H1 (cell line): ENCODE results near the gene RPUSD1. TPM values are rescaled to one million over a fixed set of nuclear protein-coding genes. Genes with fewer than 3 reads are reported as not detected.

Source experiments
- BCL11A ChIP-seq, 2 experiments: IDR thresholded peaks; one replicate each; pipeline ENCODE4 v1.6.1; 2011; ENCODE audit warnings: low read depth in 2 of 2, low read length in 2 of 2, mild to moderate bottlenecking in 2 of 2
- BRCA1 ChIP-seq: IDR thresholded peaks from 2 replicates; pipeline ENCODE4 v1.6.1; 2012; ENCODE audit warnings: low read depth, low read length, improper control_type of control experiment
- CHD1 ChIP-seq: IDR thresholded peaks from 2 replicates; pipeline ENCODE4 v1.6.1; 2012; ENCODE audit warnings: low read depth, low read length, improper control_type of control experiment
- CTBP2 ChIP-seq: IDR thresholded peaks from 2 replicates; pipeline ENCODE4 v1.7.0; 2011; ENCODE audit warnings: borderline replicate concordance, mild to moderate bottlenecking, moderate library complexity, mixed read lengths, low read length; ENCODE audit not compliant: insufficient read depth, insufficient read length
- PHF8 ChIP-seq: fragments of 200-600 bp; sonication (generic); conservative IDR thresholded peaks from 2 replicates; pipeline ENCODE4 v1.7.1; 2012; ENCODE audit warnings: low read depth, mild to moderate bottlenecking, inconsistent platforms, low read length, moderate library complexity
- POLR2A ChIP-seq, 2 experiments: IDR thresholded peaks; 1 replicate in 1 of 2; 2 replicates in 1 of 2; pipeline ENCODE4 v1.6.1; 2011; ENCODE audit warnings: low read depth in 2 of 2, low read length in 2 of 2, mild to moderate bottlenecking in 2 of 2; ENCODE audit errors: control extremely low read depth in 1 of 2
- RXRA ChIP-seq: IDR thresholded peaks from 2 replicates; pipeline ENCODE4 v1.6.1; 2011; ENCODE audit warnings: low read depth, mild to moderate bottlenecking, low read length, moderate library complexity; ENCODE audit not compliant: insufficient read depth
- SUZ12 ChIP-seq: fragments of 200-600 bp; sonication (generic); IDR thresholded peaks from 2 replicates; pipeline ENCODE4 v1.6.1; 2012; ENCODE audit warnings: mild to moderate bottlenecking, inconsistent platforms, low read length, moderate library complexity, mixed read lengths
- polyA plus RNA-seq, 7 experiments: library from polyadenylated mRNA; depleted of rRNA in 3 of 7; stranded (reverse) in 5 of 7; unstranded in 2 of 7; fragments of >200 nt in 5 of 7; fragments of 200-250 nt in 2 of 7; gene quantifications; 1 replicate in 5 of 7; 2 replicates in 1 of 7; 4 replicates in 1 of 7; pipeline versions ENCODE4 v1.2.1 to v1.2.3, GENCODE V29; 2011 to 2013; ENCODE audit warnings: missing spikeins in 2 of 7, mixed read lengths in 2 of 7
- total RNA-seq: library from RNA; stranded (reverse); fragmentation: NEBNext Ultra II Directional; extraction: Animal tissue kit (Norgen Biotek cat#: 25700); gene quantifications from 2 replicates; pipeline ENCODE4 v1.2.1, GENCODE V29; 2021
- TF ChIP-seq, protein P1 (sequence below): fragments of 300-600 bp; sonication (generic); IDR thresholded peaks from 2 replicates; pipeline ENCODE4 v1.7.1; 2012; ENCODE audit warnings: low read length, moderate library complexity, mild to moderate bottlenecking, inconsistent platforms; ENCODE audit not compliant: insufficient replicate concordance
- TF ChIP-seq, protein P2 (sequence below): IDR thresholded peaks from 2 replicates; pipeline ENCODE4 v1.6.1; 2012; ENCODE audit warnings: inconsistent platforms

Gene RPUSD1
- total and polyA plus RNA-seq, 2 of the 8 experiments (the other 6 are each of a cell fraction or from before 2014, with no cell fraction given) = 32.2 to 61.8 TPM

DNA sequence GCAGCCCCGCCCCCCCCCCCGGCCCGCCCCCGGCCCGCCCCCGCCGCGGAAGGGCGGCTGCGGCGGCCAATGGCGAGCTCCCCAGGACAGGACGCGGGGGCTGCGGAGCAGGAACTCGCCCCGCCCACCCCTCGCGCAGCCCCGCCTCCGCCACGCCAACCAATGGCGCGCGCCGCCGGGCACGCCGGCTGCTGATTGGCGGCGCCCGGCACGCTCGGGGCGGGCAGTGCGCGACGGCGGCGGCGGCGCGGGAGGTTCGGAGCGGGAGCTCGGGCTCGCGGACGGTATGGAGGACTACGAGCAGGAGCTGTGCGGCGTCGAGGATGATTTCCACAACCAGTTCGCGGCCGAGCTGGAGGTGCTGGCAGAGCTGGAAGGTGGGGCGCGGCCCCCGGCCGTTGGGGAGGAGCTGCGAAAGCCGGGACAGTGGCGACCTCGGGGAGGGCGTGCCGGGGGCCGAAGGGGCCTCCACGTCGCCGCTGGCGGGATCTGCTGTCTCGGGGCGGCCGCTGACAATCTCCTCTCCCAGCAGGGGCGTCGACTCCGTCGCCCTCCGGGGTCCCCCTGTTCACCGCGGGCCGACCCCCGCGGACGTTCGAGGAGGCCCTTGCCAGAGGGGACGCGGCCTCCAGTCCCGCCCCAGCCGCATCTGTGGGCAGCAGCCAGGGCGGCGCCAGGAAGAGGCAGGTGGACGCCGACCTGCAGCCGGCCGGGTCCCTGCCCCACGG lies 382 bp upstream of the RPUSD1 start, which contains the start of gene CHTF18 (continued):
- TF ChIP-seq, protein P1, sequence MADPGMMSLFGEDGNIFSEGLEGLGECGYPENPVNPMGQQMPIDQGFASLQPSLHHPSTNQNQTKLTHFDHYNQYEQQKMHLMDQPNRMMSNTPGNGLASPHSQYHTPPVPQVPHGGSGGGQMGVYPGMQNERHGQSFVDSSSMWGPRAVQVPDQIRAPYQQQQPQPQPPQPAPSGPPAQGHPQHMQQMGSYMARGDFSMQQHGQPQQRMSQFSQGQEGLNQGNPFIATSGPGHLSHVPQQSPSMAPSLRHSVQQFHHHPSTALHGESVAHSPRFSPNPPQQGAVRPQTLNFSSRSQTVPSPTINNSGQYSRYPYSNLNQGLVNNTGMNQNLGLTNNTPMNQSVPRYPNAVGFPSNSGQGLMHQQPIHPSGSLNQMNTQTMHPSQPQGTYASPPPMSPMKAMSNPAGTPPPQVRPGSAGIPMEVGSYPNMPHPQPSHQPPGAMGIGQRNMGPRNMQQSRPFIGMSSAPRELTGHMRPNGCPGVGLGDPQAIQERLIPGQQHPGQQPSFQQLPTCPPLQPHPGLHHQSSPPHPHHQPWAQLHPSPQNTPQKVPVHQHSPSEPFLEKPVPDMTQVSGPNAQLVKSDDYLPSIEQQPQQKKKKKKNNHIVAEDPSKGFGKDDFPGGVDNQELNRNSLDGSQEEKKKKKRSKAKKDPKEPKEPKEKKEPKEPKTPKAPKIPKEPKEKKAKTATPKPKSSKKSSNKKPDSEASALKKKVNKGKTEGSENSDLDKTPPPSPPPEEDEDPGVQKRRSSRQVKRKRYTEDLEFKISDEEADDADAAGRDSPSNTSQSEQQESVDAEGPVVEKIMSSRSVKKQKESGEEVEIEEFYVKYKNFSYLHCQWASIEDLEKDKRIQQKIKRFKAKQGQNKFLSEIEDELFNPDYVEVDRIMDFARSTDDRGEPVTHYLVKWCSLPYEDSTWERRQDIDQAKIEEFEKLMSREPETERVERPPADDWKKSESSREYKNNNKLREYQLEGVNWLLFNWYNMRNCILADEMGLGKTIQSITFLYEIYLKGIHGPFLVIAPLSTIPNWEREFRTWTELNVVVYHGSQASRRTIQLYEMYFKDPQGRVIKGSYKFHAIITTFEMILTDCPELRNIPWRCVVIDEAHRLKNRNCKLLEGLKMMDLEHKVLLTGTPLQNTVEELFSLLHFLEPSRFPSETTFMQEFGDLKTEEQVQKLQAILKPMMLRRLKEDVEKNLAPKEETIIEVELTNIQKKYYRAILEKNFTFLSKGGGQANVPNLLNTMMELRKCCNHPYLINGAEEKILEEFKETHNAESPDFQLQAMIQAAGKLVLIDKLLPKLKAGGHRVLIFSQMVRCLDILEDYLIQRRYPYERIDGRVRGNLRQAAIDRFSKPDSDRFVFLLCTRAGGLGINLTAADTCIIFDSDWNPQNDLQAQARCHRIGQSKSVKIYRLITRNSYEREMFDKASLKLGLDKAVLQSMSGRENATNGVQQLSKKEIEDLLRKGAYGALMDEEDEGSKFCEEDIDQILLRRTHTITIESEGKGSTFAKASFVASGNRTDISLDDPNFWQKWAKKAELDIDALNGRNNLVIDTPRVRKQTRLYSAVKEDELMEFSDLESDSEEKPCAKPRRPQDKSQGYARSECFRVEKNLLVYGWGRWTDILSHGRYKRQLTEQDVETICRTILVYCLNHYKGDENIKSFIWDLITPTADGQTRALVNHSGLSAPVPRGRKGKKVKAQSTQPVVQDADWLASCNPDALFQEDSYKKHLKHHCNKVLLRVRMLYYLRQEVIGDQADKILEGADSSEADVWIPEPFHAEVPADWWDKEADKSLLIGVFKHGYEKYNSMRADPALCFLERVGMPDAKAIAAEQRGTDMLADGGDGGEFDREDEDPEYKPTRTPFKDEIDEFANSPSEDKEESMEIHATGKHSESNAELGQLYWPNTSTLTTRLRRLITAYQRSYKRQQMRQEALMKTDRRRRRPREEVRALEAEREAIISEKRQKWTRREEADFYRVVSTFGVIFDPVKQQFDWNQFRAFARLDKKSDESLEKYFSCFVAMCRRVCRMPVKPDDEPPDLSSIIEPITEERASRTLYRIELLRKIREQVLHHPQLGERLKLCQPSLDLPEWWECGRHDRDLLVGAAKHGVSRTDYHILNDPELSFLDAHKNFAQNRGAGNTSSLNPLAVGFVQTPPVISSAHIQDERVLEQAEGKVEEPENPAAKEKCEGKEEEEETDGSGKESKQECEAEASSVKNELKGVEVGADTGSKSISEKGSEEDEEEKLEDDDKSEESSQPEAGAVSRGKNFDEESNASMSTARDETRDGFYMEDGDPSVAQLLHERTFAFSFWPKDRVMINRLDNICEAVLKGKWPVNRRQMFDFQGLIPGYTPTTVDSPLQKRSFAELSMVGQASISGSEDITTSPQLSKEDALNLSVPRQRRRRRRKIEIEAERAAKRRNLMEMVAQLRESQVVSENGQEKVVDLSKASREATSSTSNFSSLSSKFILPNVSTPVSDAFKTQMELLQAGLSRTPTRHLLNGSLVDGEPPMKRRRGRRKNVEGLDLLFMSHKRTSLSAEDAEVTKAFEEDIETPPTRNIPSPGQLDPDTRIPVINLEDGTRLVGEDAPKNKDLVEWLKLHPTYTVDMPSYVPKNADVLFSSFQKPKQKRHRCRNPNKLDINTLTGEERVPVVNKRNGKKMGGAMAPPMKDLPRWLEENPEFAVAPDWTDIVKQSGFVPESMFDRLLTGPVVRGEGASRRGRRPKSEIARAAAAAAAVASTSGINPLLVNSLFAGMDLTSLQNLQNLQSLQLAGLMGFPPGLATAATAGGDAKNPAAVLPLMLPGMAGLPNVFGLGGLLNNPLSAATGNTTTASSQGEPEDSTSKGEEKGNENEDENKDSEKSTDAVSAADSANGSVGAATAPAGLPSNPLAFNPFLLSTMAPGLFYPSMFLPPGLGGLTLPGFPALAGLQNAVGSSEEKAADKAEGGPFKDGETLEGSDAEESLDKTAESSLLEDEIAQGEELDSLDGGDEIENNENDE = no peak
- TF ChIP-seq POLR2A (IDR thresholded peaks at IDR 0.05; ENCODE audit: control extremely low read depth in 1 of 2, low read depth in 2 of 2, low read length in 2 of 2) (no peak; a peak in 1 of 3 replicates), CTBP2 (no peak), PHF8 (peak; percentile 76), SUZ12 (no peak), CHD1 (no peak), BCL11A (IDR thresholded peaks at IDR 0.05; ENCODE audit: low read depth in 2 of 2, low read length in 2 of 2) (no peak), BRCA1 (no peak), RXRA (no peak)
- TF ChIP-seq, protein P2, sequence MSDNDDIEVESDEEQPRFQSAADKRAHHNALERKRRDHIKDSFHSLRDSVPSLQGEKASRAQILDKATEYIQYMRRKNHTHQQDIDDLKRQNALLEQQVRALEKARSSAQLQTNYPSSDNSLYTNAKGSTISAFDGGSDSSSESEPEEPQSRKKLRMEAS = peak; percentile 67
